Measurements from ENCODE around the gene SCYGR2. TPM values are rescaled to one million over a fixed set of nuclear protein-coding genes. Genes with fewer than 3 reads are reported as not detected.

SCYGR2 gene
- total RNA-seq, 1 experiment from 2014 or later = not detected

- TF ChIP-seq CTCF (conservative IDR thresholded peaks at IDR 0.05; ENCODE audit: low read depth, low read length) (no peak), EZH2 (IDR thresholded peaks at IDR 0.05; ENCODE audit: borderline replicate concordance, low read depth, low read length, poor library complexity, severe bottlenecking) (no peak)
- no peak overlapping the region for H3K4me3 ChIP-seq (ENCODE audit: low read depth, low read length, poor library complexity, severe bottlenecking)
These were observed 34.1 kb downstream of the SCYGR2 start for GRCh38 chr2:227632827-227633226.

GRCh38 chr2:227634201-227634600, 35.5 kb downstream of the SCYGR2 start:
- Histone ChIP-seq H3K9me3 (ENCODE audit: low read depth, low read length, poor library complexity, severe bottlenecking) (no peaks in the 10 kb centered on the region), H3K27me3 (replicated peaks; ENCODE audit: insufficient read depth, low read depth, low read length, poor library complexity) (no peaks in the 10 kb centered on the region), H3K4me3 (ENCODE audit: low read depth, low read length, poor library complexity, severe bottlenecking) (no peak overlapping the region), H3K27ac (ENCODE audit: low read depth, low read length, poor library complexity, severe bottlenecking) (no peak overlapping the region), H3K36me3 (ENCODE audit: insufficient read depth, low read length, poor library complexity, severe bottlenecking) (no peaks in the 10 kb centered on the region), H3K4me1 (ENCODE audit: insufficient read depth, low read length, poor library complexity, severe bottlenecking) (no peaks in the 10 kb centered on the region)
- TF ChIP-seq CTCF (conservative IDR thresholded peaks at IDR 0.05; ENCODE audit: low read depth, low read length) (no peak), EZH2 (IDR thresholded peaks at IDR 0.05; ENCODE audit: borderline replicate concordance, low read depth, low read length, poor library complexity, severe bottlenecking) (no peak)
- BruUV-seq (replicated peaks) = no TSS peak
- no peak for DNase-seq (ENCODE audit: low spot score)
- ChIA-PET POLR2A (ENCODE audit: low non-redundant PET) (no interaction called here), CTCF (no interaction called here)
- intact Hi-C loops (cut with micrococcal nuclease; ENCODE audit: unreplicated experiment) = no loop called here

More at GRCh38 chr2:227632827-227633226, 34.1 kb downstream of the SCYGR2 start:
- Histone ChIP-seq H3K27me3 (replicated peaks; ENCODE audit: insufficient read depth, low read depth, low read length, poor library complexity) (no peaks in the 10 kb centered on the region), H3K9me3 (ENCODE audit: low read depth, low read length, poor library complexity, severe bottlenecking) (no peaks in the 10 kb centered on the region), H3K36me3 (ENCODE audit: insufficient read depth, low read length, poor library complexity, severe bottlenecking) (no peaks in the 10 kb centered on the region), H3K27ac (ENCODE audit: low read depth, low read length, poor library complexity, severe bottlenecking) (no peak overlapping the region), H3K4me1 (ENCODE audit: insufficient read depth, low read length, poor library complexity, severe bottlenecking) (no peaks in the 10 kb centered on the region)
- CTCF ChIA-PET = no interaction called here
- no TSS peak for BruUV-seq (replicated peaks)
- DNase-seq (ENCODE audit: low spot score) = no peak
- intact Hi-C loops (cut with micrococcal nuclease; ENCODE audit: unreplicated experiment) = no loop called here
- POLR2A ChIA-PET (ENCODE audit: low non-redundant PET) = no interaction called here

GRCh38 chr2:227642656-227643055, 44.0 kb downstream of the SCYGR2 start:
- Histone ChIP-seq H3K4me1 (ENCODE audit: insufficient read depth, low read length, poor library complexity, severe bottlenecking) (no peaks in the 10 kb centered on the region), H3K4me3 (ENCODE audit: low read depth, low read length, poor library complexity, severe bottlenecking) (no peak overlapping the region), H3K27ac (ENCODE audit: low read depth, low read length, poor library complexity, severe bottlenecking) (no peak overlapping the region), H3K36me3 (ENCODE audit: insufficient read depth, low read length, poor library complexity, severe bottlenecking) (no peaks in the 10 kb centered on the region), H3K27me3 (replicated peaks; ENCODE audit: insufficient read depth, low read depth, low read length, poor library complexity) (no peaks in the 10 kb centered on the region), H3K9me3 (ENCODE audit: low read depth, low read length, poor library complexity, severe bottlenecking) (no peaks in the 10 kb centered on the region)
- intact Hi-C loops (cut with micrococcal nuclease; ENCODE audit: unreplicated experiment) = no loop called here
- ChIA-PET POLR2A (ENCODE audit: low non-redundant PET) (no interaction called here), CTCF (no interaction called here)
- no TSS peak for BruUV-seq (replicated peaks)
- TF ChIP-seq CTCF (conservative IDR thresholded peaks at IDR 0.05; ENCODE audit: low read depth, low read length) (no peak), EZH2 (IDR thresholded peaks at IDR 0.05; ENCODE audit: borderline replicate concordance, low read depth, low read length, poor library complexity, severe bottlenecking) (no peak)
- no peak for DNase-seq (ENCODE audit: low spot score)

Data from A673 (cell line).